Body of pancreas (tissue), 4 donors: Measurements from ENCODE around the gene TMEM170A.

Source experiments
- POLR2A ChIP-seq, 3 donors: fragments of 450-650 bp; IDR thresholded peaks; one replicate each; pipeline ENCODE4 v1.6.1; 2016; ENCODE audit warnings: antibody characterized with exemption in 3 of 3, mild to moderate bottlenecking in 2 of 3
- TF ChIP-seq, protein P1 (sequence below), 7 experiments: fragments of 450-650 bp in 4 of 7; fragments of 200-600 bp in 3 of 7; sonication (generic) in 3 of 7; IDR thresholded peaks; one replicate each; pipeline ENCODE4 v1.5.1; 2016 to 2019; ENCODE audit warnings: antibody characterized with exemption in 7 of 7

DNA sequence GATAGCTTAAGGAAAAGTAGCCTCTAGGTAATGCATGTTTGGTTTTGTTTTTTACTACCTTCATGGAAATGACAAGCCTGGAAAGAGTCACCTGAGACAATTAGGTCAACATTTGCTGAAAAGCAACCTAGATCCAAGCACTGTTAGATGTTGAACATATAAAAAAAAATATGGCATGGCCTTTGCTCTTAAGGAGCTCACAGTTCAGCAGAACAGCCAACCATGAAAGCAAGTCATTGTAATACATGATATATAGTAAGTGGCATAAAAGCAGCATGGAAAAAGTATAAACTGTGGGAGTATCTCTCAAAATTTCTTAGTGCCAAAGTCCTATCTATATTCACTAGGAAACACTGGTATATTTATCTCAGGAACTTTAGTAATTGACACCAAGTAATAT, 62.8 kb downstream of the TMEM170A start:
- TF ChIP-seq, protein P1, sequence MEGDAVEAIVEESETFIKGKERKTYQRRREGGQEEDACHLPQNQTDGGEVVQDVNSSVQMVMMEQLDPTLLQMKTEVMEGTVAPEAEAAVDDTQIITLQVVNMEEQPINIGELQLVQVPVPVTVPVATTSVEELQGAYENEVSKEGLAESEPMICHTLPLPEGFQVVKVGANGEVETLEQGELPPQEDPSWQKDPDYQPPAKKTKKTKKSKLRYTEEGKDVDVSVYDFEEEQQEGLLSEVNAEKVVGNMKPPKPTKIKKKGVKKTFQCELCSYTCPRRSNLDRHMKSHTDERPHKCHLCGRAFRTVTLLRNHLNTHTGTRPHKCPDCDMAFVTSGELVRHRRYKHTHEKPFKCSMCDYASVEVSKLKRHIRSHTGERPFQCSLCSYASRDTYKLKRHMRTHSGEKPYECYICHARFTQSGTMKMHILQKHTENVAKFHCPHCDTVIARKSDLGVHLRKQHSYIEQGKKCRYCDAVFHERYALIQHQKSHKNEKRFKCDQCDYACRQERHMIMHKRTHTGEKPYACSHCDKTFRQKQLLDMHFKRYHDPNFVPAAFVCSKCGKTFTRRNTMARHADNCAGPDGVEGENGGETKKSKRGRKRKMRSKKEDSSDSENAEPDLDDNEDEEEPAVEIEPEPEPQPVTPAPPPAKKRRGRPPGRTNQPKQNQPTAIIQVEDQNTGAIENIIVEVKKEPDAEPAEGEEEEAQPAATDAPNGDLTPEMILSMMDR (IDR thresholded peaks at IDR 0.05): no peak
- no peak for TF ChIP-seq POLR2A (IDR thresholded peaks at IDR 0.05)
